Progenitor cell of endocrine pancreas (in vitro differentiated cells): ENCODE results near the gene RERE. TPM values are rescaled to one million over a fixed set of nuclear protein-coding genes. Genes with fewer than 3 reads are reported as not detected.

Experiments used
- DNase-seq: peaks from one replicate; pipeline ENCODE4 v3.0.0; 2021; ENCODE audit warnings: low spot score; ENCODE audit not compliant: unreplicated experiment
- H3K27ac Mint-ChIP-seq: 2 replicates; pipeline ENCODE4 v1.8.0; 2021; ENCODE audit warnings: mild to moderate bottlenecking, moderate library complexity, mixed read lengths
- H3K27me3 Mint-ChIP-seq: 2 replicates; pipeline ENCODE4 v1.8.0; 2021; ENCODE audit warnings: mixed read lengths
- H3K36me3 Mint-ChIP-seq: 2 replicates; pipeline ENCODE4 v1.8.0; 2022; ENCODE audit warnings: mixed read lengths; ENCODE audit not compliant: insufficient read depth
- H3K4me1 Mint-ChIP-seq: 2 replicates; pipeline ENCODE4 v1.8.0; 2021; ENCODE audit warnings: low read depth, mixed read lengths
- H3K4me3 Mint-ChIP-seq: 2 replicates; pipeline ENCODE4 v1.8.0; 2021; ENCODE audit warnings: low read depth, mild to moderate bottlenecking, moderate library complexity, mixed read lengths
- H3K9me3 Mint-ChIP-seq: 2 replicates; pipeline ENCODE4 v1.8.0; 2021; ENCODE audit warnings: low read depth, mixed read lengths
- total RNA-seq: library from RNA; stranded (reverse); gene quantifications from 2 replicates; pipeline ENCODE4 v1.2.1, GENCODE V29; 2021
- TF ChIP-seq, protein P1 (sequence below): fragments of 200-600 bp; sonication (generic); IDR thresholded peaks from one replicate; pipeline ENCODE4 v1.5.0; 2021; ENCODE audit warnings: antibody characterized with exemption, mild to moderate bottlenecking; ENCODE audit not compliant: unreplicated experiment

The RERE gene
- total RNA-seq, 1 donor from 2014 or later = 329 TPM

DNA sequence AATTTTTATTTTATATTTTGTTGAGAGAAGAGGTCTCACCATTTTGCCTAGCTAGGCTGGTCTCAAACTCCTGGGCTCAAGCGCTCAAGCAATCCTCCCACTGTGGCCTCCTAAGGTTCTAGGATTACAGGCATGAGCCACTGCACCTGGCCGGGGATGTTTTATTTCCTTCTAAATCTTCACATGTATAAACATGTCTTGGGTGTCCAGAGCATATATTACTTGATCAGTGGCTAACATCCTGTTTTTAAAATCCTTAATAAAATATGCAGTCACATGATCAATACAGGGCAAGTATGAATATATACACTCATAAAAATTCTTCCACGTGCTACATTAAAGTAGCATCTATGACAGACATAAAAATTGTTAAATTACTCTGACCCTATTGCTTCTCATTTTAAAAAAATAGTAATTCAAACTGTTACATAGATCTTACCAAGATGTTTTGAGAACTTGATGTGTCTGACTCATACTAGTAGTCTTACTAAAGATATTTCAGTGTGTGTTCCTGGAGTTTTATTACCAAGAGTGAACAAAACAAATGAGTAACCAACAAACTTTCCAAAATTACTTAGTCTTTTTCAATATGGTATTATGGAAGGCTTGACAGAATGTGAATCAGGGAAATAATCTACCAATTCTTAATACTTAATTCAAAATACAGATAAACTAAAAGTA, 277.0 kb downstream of the RERE start:
- no peak overlapping the region for H3K4me3 Mint-ChIP-seq
- H3K4me1 Mint-ChIP-seq = peaks cover 18% of the 10 kb centered on the region
- H3K27ac Mint-ChIP-seq = peak overlapping the region; percentile 67
- H3K36me3 Mint-ChIP-seq = peaks cover 37% of the 10 kb centered on the region
- H3K27me3 Mint-ChIP-seq = no peaks in the 10 kb centered on the region
- no peak for DNase-seq
- TF ChIP-seq, protein P1, sequence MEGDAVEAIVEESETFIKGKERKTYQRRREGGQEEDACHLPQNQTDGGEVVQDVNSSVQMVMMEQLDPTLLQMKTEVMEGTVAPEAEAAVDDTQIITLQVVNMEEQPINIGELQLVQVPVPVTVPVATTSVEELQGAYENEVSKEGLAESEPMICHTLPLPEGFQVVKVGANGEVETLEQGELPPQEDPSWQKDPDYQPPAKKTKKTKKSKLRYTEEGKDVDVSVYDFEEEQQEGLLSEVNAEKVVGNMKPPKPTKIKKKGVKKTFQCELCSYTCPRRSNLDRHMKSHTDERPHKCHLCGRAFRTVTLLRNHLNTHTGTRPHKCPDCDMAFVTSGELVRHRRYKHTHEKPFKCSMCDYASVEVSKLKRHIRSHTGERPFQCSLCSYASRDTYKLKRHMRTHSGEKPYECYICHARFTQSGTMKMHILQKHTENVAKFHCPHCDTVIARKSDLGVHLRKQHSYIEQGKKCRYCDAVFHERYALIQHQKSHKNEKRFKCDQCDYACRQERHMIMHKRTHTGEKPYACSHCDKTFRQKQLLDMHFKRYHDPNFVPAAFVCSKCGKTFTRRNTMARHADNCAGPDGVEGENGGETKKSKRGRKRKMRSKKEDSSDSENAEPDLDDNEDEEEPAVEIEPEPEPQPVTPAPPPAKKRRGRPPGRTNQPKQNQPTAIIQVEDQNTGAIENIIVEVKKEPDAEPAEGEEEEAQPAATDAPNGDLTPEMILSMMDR = no peak
- peaks cover 2% of the 10 kb centered on the region for H3K9me3 Mint-ChIP-seq

DNA sequence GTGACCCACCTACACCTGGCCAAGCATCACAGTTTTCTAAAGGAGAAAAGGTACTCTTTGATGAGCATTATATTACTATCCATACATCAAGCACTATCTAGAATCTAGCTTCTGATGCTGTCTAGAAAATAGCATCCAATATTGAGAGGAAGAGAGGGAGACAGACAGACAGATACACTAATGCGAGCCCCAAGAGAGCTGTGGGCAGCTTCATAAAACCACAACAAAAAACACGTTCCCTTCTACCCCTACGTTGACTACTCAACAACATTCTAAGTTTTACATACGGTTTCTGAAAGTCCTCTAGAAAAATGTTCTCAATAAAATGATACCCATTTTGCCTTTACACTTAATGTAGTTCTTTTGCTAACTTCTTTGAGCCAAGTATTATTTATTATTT, 277.8 kb downstream of the RERE start:
- Mint-ChIP-seq H3K4me1 (peaks cover 19% of the 10 kb centered on the region), H3K9me3 (peaks cover under 1% of the 10 kb centered on the region), H3K36me3 (peaks cover 33% of the 10 kb centered on the region), H3K27ac (peak overlapping the region; percentile 73), H3K27me3 (no peaks in the 10 kb centered on the region), H3K4me3 (no peak overlapping the region)
- no peak for DNase-seq
- TF ChIP-seq, protein P1 = no peak

DNA sequence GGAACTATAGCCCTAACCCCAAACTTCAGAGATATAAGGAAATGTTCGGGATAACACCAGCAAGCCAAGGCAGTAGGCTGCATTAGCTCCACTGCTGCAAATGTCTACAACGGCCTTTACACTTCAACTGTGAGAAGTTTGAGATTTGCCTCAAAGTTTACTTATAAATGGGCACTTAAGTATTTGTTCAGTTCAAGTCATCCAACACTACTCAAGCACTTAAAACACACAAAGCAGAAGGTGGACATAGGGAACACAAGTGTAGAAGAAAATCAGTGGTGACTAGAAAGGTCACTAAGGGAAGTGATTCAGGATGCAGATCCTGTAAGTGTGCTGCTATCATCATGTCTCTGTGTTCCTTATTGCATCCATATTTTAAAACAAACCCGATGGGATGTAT, 278.9 kb downstream of the RERE start:
- Mint-ChIP-seq H3K4me3 (no peak overlapping the region), H3K27ac (peak overlapping the region; percentile 8), H3K36me3 (peaks cover 26% of the 10 kb centered on the region), H3K27me3 (no peaks in the 10 kb centered on the region), H3K9me3 (no peaks in the 10 kb centered on the region), H3K4me1 (peaks cover 22% of the 10 kb centered on the region)
- no peak for DNase-seq
- TF ChIP-seq, protein P1 = no peak

DNA sequence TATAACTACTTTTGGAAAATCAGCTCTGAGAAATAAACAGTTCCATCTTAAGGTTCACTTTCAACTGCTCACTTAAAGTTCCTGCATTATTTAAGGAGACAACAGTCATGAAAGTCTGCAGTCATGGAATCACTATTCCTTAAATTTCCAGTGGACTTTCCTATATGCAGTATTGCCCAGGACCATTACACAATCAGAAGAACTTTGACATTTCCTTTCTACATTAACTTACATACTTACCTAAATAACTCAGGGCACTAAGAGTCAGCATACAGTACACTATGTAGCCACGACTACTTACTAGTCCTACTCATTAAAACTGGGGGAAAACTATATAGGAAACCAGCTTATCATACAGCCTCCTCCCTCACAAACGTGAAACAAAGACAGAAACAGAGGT, 279.4 kb downstream of the RERE start:
- DNase-seq = no peak
- Mint-ChIP-seq H3K4me1 (peaks cover 22% of the 10 kb centered on the region), H3K27ac (peak overlapping the region; percentile 22), H3K27me3 (no peaks in the 10 kb centered on the region), H3K4me3 (no peak overlapping the region), H3K36me3 (peaks cover 27% of the 10 kb centered on the region), H3K9me3 (no peaks in the 10 kb centered on the region)
- TF ChIP-seq, protein P1 = no peak

DNA sequence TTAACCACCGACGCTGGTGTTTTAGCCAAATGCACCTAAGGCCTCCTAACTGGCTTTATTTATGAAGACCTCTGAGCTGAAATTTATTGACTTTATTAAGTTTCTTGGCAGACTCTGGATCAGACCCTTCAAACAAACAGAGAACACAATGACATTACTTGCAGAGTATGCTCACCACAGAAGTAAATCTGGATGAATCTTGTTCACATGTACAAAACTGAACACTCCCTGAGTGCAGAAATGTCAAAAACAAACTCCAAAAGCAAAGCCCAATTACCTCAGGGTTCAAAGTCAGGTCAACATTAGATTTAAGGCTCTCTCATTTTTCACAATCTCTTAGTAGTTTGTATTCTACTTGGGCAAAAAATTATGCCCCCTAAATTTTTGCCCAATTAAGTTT, 280.9 kb downstream of the RERE start:
- Mint-ChIP-seq H3K27me3 (no peaks in the 10 kb centered on the region), H3K36me3 (peaks cover 25% of the 10 kb centered on the region), H3K4me1 (peaks cover 17% of the 10 kb centered on the region), H3K27ac (peak overlapping the region; percentile 79), H3K4me3 (no peak overlapping the region), H3K9me3 (no peaks in the 10 kb centered on the region)
- no peak for DNase-seq
- TF ChIP-seq, protein P1 = no peak
